Thyroid gland (tissue), 4 donors: Measurements from ENCODE around the gene NCKAP5. TPM values are rescaled to one million over a fixed set of nuclear protein-coding genes. Genes with fewer than 3 reads are reported as not detected.

Experiments
- DNase-seq, 2 donors: peaks; one replicate each; pipeline ENCODE4 v3.0.0-alpha.2; 2019
- H3K27ac ChIP-seq, 3 donors: fragments of 200-600 bp; sonication (generic); 1 replicate in 2 of 3; 2 replicates in 1 of 3; pipeline ENCODE4 v1.5.1; 2016 to 2019; ENCODE audit warnings: mild to moderate bottlenecking in 1 of 3, moderate library complexity in 1 of 3
- H3K27me3 ChIP-seq: fragments of 200-600 bp; sonication (generic); one replicate; pipeline ENCODE4 v1.5.1; 2019
- H3K36me3 ChIP-seq, 2 donors: fragments of 200-600 bp; sonication (generic); one replicate each; pipeline ENCODE4 v1.5.1; 2016 to 2019
- H3K4me1 ChIP-seq, 2 donors: fragments of 200-600 bp; sonication (generic); one replicate each; pipeline ENCODE4 v1.5.1; 2017 to 2019
- H3K4me3 ChIP-seq, 3 donors: fragments of 200-600 bp; sonication (generic); replicated peaks in 1 of 3; 1 replicate in 2 of 3; 2 replicates in 1 of 3; pipeline ENCODE4 v1.5.1; 2016; ENCODE audit warnings: mild to moderate bottlenecking in 1 of 3
- H3K9me3 ChIP-seq: fragments of 200-600 bp; sonication (generic); one replicate; pipeline ENCODE4 v1.5.1; 2017
- CTCF ChIP-seq, 6 experiments: fragments of 200-600 bp in 3 of 6; fragments of 450-650 bp in 3 of 6; sonication (generic) in 3 of 6; IDR thresholded peaks; one replicate each; pipeline ENCODE4 v1.5.1; 2016 to 2019; ENCODE audit warnings: antibody characterized with exemption in 6 of 6, mild to moderate bottlenecking in 2 of 6, inconsistent platforms in 1 of 6, moderate library complexity in 1 of 6
- POLR2A ChIP-seq, 2 donors: fragments of 450-650 bp; IDR thresholded peaks; one replicate each; pipeline ENCODE4 v1.6.1; 2017; ENCODE audit warnings: antibody characterized with exemption in 2 of 2, mild to moderate bottlenecking in 2 of 2, moderate library complexity in 1 of 2
- WGBS, 2 donors: methylation state at CpG; one replicate each; pipeline ENCODE4 v1.1.5; 2017; 5-methylcytosine and 5-hydroxymethylcytosine counted together
- intact Hi-C: fragments of 100-400 bp; cut with DNase I; formaldehyde crosslinking; loops from one replicate; pipeline ENCODE4 v1.15.1; 2023
- total RNA-seq, 4 donors: library from RNA; depleted of rRNA; stranded (reverse); fragments of >200 nt; gene quantifications; one replicate each; pipeline ENCODE4 v1.2.3, GENCODE V29; 2016

NCKAP5 gene
- total RNA-seq, 4 donors from 2014 or later = 0.45 to 1.2 (median 0.76) TPM

GRCh38 chr2:133496501-133497269 is 71.6 kb downstream of the NCKAP5 start:
- no peaks in the 10 kb centered on the region for H3K9me3 ChIP-seq
- no peak for TF ChIP-seq POLR2A (IDR thresholded peaks at IDR 0.05)
- TF ChIP-seq CTCF (IDR thresholded peaks at IDR 0.05) = no peak
- H3K36me3 ChIP-seq = no peaks in the 10 kb centered on the region
- DNase-seq = no peak
- WGBS, 2 donors = 74 to 83% methylated on average over 3 of the region's 3 CpGs
- peaks cover 0 to 14% of the 10 kb centered on the region in 2 donors for H3K4me1 ChIP-seq
- intact Hi-C loops = no loop called here
- H3K27me3 ChIP-seq = no peaks in the 10 kb centered on the region
- no peak overlapping the region for H3K4me3 ChIP-seq
- H3K27ac ChIP-seq = no peak overlapping the region

GRCh38 chr2:133495226-133495625 is 73.0 kb downstream of the NCKAP5 start:
- TF ChIP-seq CTCF (IDR thresholded peaks at IDR 0.05) = no peak
- TF ChIP-seq POLR2A (IDR thresholded peaks at IDR 0.05) = no peak
- Histone ChIP-seq H3K4me3 (no peak overlapping the region), H3K27ac (no peak overlapping the region), H3K4me1 (peaks cover 10 to 20% of the 10 kb centered on the region in 2 donors), H3K36me3 (no peaks in the 10 kb centered on the region), H3K27me3 (no peaks in the 10 kb centered on the region), H3K9me3 (no peaks in the 10 kb centered on the region)
- intact Hi-C loops = no loop called here
- WGBS, 2 donors = 19 to 41% methylated on average over 5 of the region's 5 CpGs
- DNase-seq = peak; percentile 38 to 50

GRCh38 chr2:133492719-133493380 is 75.4 kb downstream of the NCKAP5 start:
- 87 to 93% methylated on average over 2 of the region's 2 CpGs for WGBS, 2 donors
- TF ChIP-seq POLR2A (IDR thresholded peaks at IDR 0.05) (no peak), CTCF (IDR thresholded peaks at IDR 0.05) (no peak)

GRCh38 chr2:133490411-133490980 is 77.8 kb downstream of the NCKAP5 start:
- intact Hi-C loops = no loop called here
- Histone ChIP-seq H3K4me1 (peaks cover 10 to 12% of the 10 kb centered on the region in 2 donors), H3K36me3 (no peaks in the 10 kb centered on the region), H3K4me3 (no peak overlapping the region), H3K27ac (no peak overlapping the region), H3K27me3 (no peaks in the 10 kb centered on the region), H3K9me3 (no peaks in the 10 kb centered on the region)
- TF ChIP-seq POLR2A (IDR thresholded peaks at IDR 0.05) = no peak
- no peak for TF ChIP-seq CTCF (IDR thresholded peaks at IDR 0.05)
- WGBS, 2 donors = 50 to 52% methylated on average over 3 of the region's 3 CpGs
- no peak for DNase-seq

More at GRCh38 chr2:133492719-133493380, 75.4 kb downstream of the NCKAP5 start:
- Histone ChIP-seq H3K9me3 (no peaks in the 10 kb centered on the region), H3K4me1 (peaks cover 10 to 20% of the 10 kb centered on the region in 2 donors), H3K27me3 (no peaks in the 10 kb centered on the region), H3K4me3 (no peak overlapping the region), H3K27ac (no peak overlapping the region), H3K36me3 (no peaks in the 10 kb centered on the region)
- no peak for DNase-seq
- intact Hi-C loops = no loop called here
